BLaER1 treated with 17β-estradiol and CSF1 and Interleukin-3, amounts not matched to agents 10 nM and 100 nM (cell line): Measurements from ENCODE around the gene DYNC2H1.

Experiments used
- H3K27ac ChIP-seq, 11 experiments: shearing (Covaris generic); formaldehyde crosslinking; 2 replicates each; pipeline ENCODE4 v1.8.1; 2022
- H3K27me3 ChIP-seq, 11 experiments: shearing (Covaris generic); formaldehyde crosslinking; 2 replicates each; pipeline ENCODE4 v1.8.1; 2022
- H3K36me3 ChIP-seq, 11 experiments: shearing (Covaris generic); formaldehyde crosslinking; 2 replicates each; pipeline ENCODE4 v1.8.1; 2022
- H3K4me1 ChIP-seq, 10 experiments: shearing (Covaris generic); formaldehyde crosslinking; 2 replicates each; pipeline ENCODE4 v1.8.1; 2022
- H3K4me2 ChIP-seq, 11 experiments: shearing (Covaris generic); formaldehyde crosslinking; 2 replicates each; pipeline ENCODE4 v1.8.1; 2022
- H3K4me3 ChIP-seq, 10 experiments: shearing (Covaris generic); formaldehyde crosslinking; 2 replicates each; pipeline ENCODE4 v1.8.1; 2022
- H3K9ac ChIP-seq, 11 experiments: shearing (Covaris generic); formaldehyde crosslinking; 2 replicates each; pipeline ENCODE4 v1.8.1; 2022
- H3K9me3 ChIP-seq, 11 experiments: shearing (Covaris generic); formaldehyde crosslinking; replicated peaks in 1 of 11; 2 replicates each; pipeline ENCODE4 v1.8.1; 2022
- H4K20me1 ChIP-seq, 11 experiments: shearing (Covaris generic); formaldehyde crosslinking; 2 replicates each; pipeline ENCODE4 v1.8.1; 2022
- Cebpa-rat ChIP-seq, 11 experiments: shearing (Covaris generic); IDR thresholded peaks; 2 replicates each; pipeline ENCODE4 v1.8.1; 2022

DYNC2H1 gene

GRCh38 chr11:103284260-103284659, 175.0 kb downstream of the DYNC2H1 start:
- H3K9ac ChIP-seq, result no peak overlapping the region
- peaks cover 0 to 38% (median 0%) of the 10 kb centered on the region in 11 experiments; a peak in 4 of 22 replicates for H3K36me3 ChIP-seq
- H4K20me1 ChIP-seq, result no peaks in the 10 kb centered on the region
- H3K27me3 ChIP-seq, result no peaks in the 10 kb centered on the region
- H3K4me3 ChIP-seq, result no peak overlapping the region
- no peak overlapping the region for H3K4me2 ChIP-seq
- H3K4me1 ChIP-seq, result no peaks in the 10 kb centered on the region
- no peaks in the 10 kb centered on the region for H3K9me3 ChIP-seq
- H3K27ac ChIP-seq, result no peak overlapping the region
- no peak for TF ChIP-seq Cebpa-rat (IDR thresholded peaks at IDR 0.05)

- Histone ChIP-seq H4K20me1 (no peaks in the 10 kb centered on the region), H3K4me3 (no peak overlapping the region), H3K4me1 (no peaks in the 10 kb centered on the region), H3K27ac (no peak overlapping the region), H3K36me3 (peaks cover 0 to 67% (median 19%) of the 10 kb centered on the region in 11 experiments; a peak in 17 of 22 replicates), H3K4me2 (no peak overlapping the region), H3K9ac (no peak overlapping the region), H3K9me3 (peaks cover 46 to 71% (median 54%) of the 10 kb centered on the region in 11 experiments), H3K27me3 (no peaks in the 10 kb centered on the region)
- TF ChIP-seq Cebpa-rat (IDR thresholded peaks at IDR 0.05), result no peak
These were observed 185.3 kb downstream of the DYNC2H1 start for GRCh38 chr11:103294516-103294915.

- Histone ChIP-seq H3K9me3 (peaks cover 46 to 68% (median 54%) of the 10 kb centered on the region in 11 experiments), H3K36me3 (peaks cover 0 to 57% (median 19%) of the 10 kb centered on the region in 11 experiments; a peak in 17 of 22 replicates), H3K4me1 (no peaks in the 10 kb centered on the region), H4K20me1 (no peaks in the 10 kb centered on the region), H3K4me2 (no peak overlapping the region), H3K4me3 (no peak overlapping the region), H3K27ac (no peak overlapping the region), H3K9ac (no peak overlapping the region), H3K27me3 (no peaks in the 10 kb centered on the region)
- TF ChIP-seq Cebpa-rat (IDR thresholded peaks at IDR 0.05), result no peak
These were observed 186.5 kb downstream of the DYNC2H1 start for GRCh38 chr11:103295704-103296103.

- Histone ChIP-seq H3K4me2 (no peak overlapping the region), H3K36me3 (peaks cover 0 to 39% (median 19%) of the 10 kb centered on the region in 11 experiments; a peak in 17 of 22 replicates), H3K27me3 (no peaks in the 10 kb centered on the region), H3K9ac (no peak overlapping the region), H3K9me3 (peaks cover 37 to 51% (median 40%) of the 10 kb centered on the region in 11 experiments), H3K4me3 (no peak overlapping the region), H3K27ac (no peak overlapping the region), H4K20me1 (no peaks in the 10 kb centered on the region), H3K4me1 (no peaks in the 10 kb centered on the region)
- no peak for TF ChIP-seq Cebpa-rat (IDR thresholded peaks at IDR 0.05)
These were observed 188.7 kb downstream of the DYNC2H1 start for GRCh38 chr11:103297900-103298299.

DNA sequence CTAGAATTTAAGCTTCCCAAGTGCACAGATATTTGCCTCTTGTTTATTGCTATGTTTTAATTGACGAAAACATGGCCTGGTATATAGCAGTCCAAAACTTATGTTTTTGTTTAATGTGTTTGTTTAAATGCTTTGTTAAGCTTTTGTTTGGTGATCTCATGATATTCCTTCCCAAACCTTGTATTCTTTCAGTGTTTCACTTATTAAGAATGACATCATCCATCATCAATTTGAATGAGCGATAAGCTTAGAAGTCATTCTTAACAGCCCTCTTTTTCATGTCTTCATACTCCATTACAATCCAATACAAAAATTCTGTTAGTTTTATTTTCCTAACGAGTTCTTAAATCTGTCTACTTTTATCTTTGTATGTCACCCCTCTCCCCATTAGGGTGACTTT, 206.0 kb downstream of the DYNC2H1 start:
- peaks cover 0 to 5% (median 0%) of the 10 kb centered on the region in 11 experiments; a peak in 4 of 22 replicates for H3K36me3 ChIP-seq
- no peak overlapping the region for H3K9ac ChIP-seq
- no peaks in the 10 kb centered on the region for H3K27me3 ChIP-seq
- TF ChIP-seq Cebpa-rat (IDR thresholded peaks at IDR 0.05), result no peak
- no peak overlapping the region for H3K4me2 ChIP-seq
- H3K4me1 ChIP-seq, result no peaks in the 10 kb centered on the region
- no peak overlapping the region for H3K27ac ChIP-seq
- H3K9me3 ChIP-seq, result no peaks in the 10 kb centered on the region
- no peaks in the 10 kb centered on the region for H4K20me1 ChIP-seq
- no peak overlapping the region for H3K4me3 ChIP-seq

DNA sequence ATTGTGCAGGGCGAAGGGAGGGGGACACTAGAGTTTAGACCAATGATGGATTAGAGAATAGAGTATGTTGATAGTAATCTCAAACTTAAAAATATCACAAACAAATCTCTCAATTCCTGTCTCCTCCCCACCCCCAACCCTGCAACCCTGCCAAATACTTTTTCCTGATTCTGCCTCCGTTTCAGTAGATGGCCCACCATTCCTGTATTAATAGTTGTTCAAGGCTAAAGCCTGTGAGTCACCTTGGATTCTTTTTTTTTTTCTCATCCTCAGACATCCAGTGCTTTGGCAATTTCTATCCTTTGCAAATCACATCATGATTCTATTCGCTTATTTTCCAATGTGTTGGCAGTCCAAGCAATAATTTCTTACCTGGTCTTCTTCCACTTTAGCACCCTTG, 207.9 kb downstream of the DYNC2H1 start:
- Histone ChIP-seq H3K4me2 (no peak overlapping the region), H3K27ac (no peak overlapping the region), H3K9me3 (no peaks in the 10 kb centered on the region), H3K27me3 (no peaks in the 10 kb centered on the region), H3K4me3 (no peak overlapping the region), H4K20me1 (no peaks in the 10 kb centered on the region), H3K36me3 (peaks cover 0 to 8% (median 0%) of the 10 kb centered on the region in 11 experiments; a peak in 3 of 22 replicates), H3K4me1 (no peaks in the 10 kb centered on the region), H3K9ac (no peak overlapping the region)
- TF ChIP-seq Cebpa-rat (IDR thresholded peaks at IDR 0.05), result no peak

DNA sequence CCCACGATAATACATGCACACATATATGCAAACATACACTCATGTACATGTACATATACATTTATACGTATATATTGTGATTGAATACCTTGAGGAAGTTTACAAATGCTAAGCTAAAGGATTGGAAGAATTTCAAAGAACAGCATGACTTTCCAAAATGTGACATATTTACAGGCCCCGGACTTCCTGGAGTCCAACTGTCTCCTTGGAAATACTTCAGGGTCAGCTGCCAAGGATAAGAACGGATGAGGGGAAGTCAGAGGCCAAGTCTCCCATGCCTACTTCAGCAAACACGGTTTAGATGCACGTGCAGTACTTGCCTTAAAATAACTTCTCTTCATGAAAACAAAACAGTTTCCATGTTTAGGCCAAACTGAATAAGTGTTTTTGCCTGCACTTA, 213.6 kb downstream of the DYNC2H1 start:
- Histone ChIP-seq H3K27ac (no peak overlapping the region), H3K9me3 (no peaks in the 10 kb centered on the region), H3K36me3 (peaks cover 0 to 32% (median 0%) of the 10 kb centered on the region in 11 experiments; a peak in 4 of 22 replicates), H3K27me3 (no peaks in the 10 kb centered on the region), H4K20me1 (no peaks in the 10 kb centered on the region), H3K4me3 (no peak overlapping the region), H3K4me1 (peaks cover 0 to 5% (median 0%) of the 10 kb centered on the region in 10 experiments; a peak in 3 of 20 replicates), H3K4me2 (no peak overlapping the region), H3K9ac (no peak overlapping the region)
- TF ChIP-seq Cebpa-rat (IDR thresholded peaks at IDR 0.05), result no peak

GRCh38 chr11:103325686-103326069, 216.5 kb downstream of the DYNC2H1 start:
- H3K27me3 ChIP-seq, result no peaks in the 10 kb centered on the region
- no peaks in the 10 kb centered on the region for H3K9me3 ChIP-seq
- H3K36me3 ChIP-seq, result peaks cover 0 to 32% (median 0%) of the 10 kb centered on the region in 11 experiments; a peak in 5 of 22 replicates
- H3K4me2 ChIP-seq, result peak overlapping the region in 1 of 11 experiments; percentile 8; a peak in 1 of 22 replicates
- peaks cover 0 to 5% (median 0%) of the 10 kb centered on the region in 10 experiments; a peak in 3 of 20 replicates for H3K4me1 ChIP-seq
- H4K20me1 ChIP-seq, result no peaks in the 10 kb centered on the region
- TF ChIP-seq Cebpa-rat (IDR thresholded peaks at IDR 0.05), result no peak
- no peak overlapping the region for H3K4me3 ChIP-seq
- H3K27ac ChIP-seq, result no peak overlapping the region
- no peak overlapping the region for H3K9ac ChIP-seq

GRCh38 chr11:103326070-103326794, 217.0 kb downstream of the DYNC2H1 start:
- no peak for TF ChIP-seq Cebpa-rat (IDR thresholded peaks at IDR 0.05)
- H3K27ac ChIP-seq, result peak overlapping the region in 3 of 11 experiments; percentile 30 to 40 (median 37); a peak in 4 of 22 replicates
- H3K9ac ChIP-seq, result no peak overlapping the region
- H3K27me3 ChIP-seq, result no peaks in the 10 kb centered on the region
- peak overlapping the region in 1 of 11 experiments; percentile 8; a peak in 2 of 22 replicates for H3K4me2 ChIP-seq
- no peaks in the 10 kb centered on the region for H4K20me1 ChIP-seq
- no peaks in the 10 kb centered on the region for H3K9me3 ChIP-seq
- H3K36me3 ChIP-seq, result peaks cover 0 to 29% (median 0%) of the 10 kb centered on the region in 11 experiments; a peak in 5 of 22 replicates
- H3K4me1 ChIP-seq, result peaks cover 0 to 5% (median 0%) of the 10 kb centered on the region in 10 experiments; a peak in 3 of 20 replicates
- H3K4me3 ChIP-seq, result no peak overlapping the region
